Suprapubic skin (tissue), 4 donors: ENCODE measurements around the gene F2RL1. TPM values are rescaled to one million over a fixed set of nuclear protein-coding genes. Genes with fewer than 3 reads are reported as not detected.

Source experiments
- DNase-seq, 2 donors: peaks; one replicate each; pipeline ENCODE4 v3.0.0-alpha.2; 2019; ENCODE audit warnings: low spot score in 2 of 2
- H3K27ac ChIP-seq: fragments of 200-600 bp; sonication (generic); one replicate; pipeline ENCODE4 v1.5.1; 2019
- H3K27me3 ChIP-seq: fragments of 200-600 bp; sonication (generic); one replicate; pipeline ENCODE4 v1.5.1; 2019
- H3K36me3 ChIP-seq: fragments of 200-600 bp; sonication (generic); one replicate; pipeline ENCODE4 v1.5.1; 2019
- H3K4me1 ChIP-seq: fragments of 200-600 bp; sonication (generic); one replicate; pipeline ENCODE4 v1.5.1; 2019
- H3K4me3 ChIP-seq: fragments of 200-600 bp; sonication (generic); one replicate; pipeline ENCODE4 v1.5.1; 2019; ENCODE audit warnings: mild to moderate bottlenecking
- H3K9me3 ChIP-seq: fragments of 200-600 bp; sonication (generic); one replicate; pipeline ENCODE4 v1.5.1; 2019
- CTCF ChIP-seq, 2 donors: fragments of 200-600 bp in 1 of 2; fragments of 450-650 bp in 1 of 2; sonication (generic) in 1 of 2; IDR thresholded peaks; one replicate each; pipeline ENCODE4 v1.5.1; 2016 to 2019; ENCODE audit warnings: antibody characterized with exemption in 2 of 2, mild to moderate bottlenecking in 1 of 2, moderate library complexity in 1 of 2
- EP300 ChIP-seq: sonication (generic); formaldehyde crosslinking; IDR thresholded peaks from one replicate; pipeline ENCODE4 v1.6.1; 2017; ENCODE audit warnings: antibody characterized with exemption
- POLR2A ChIP-seq, 2 donors: fragments of 450-650 bp; IDR thresholded peaks; one replicate each; pipeline ENCODE4 v1.6.1; 2017; ENCODE audit warnings: antibody characterized with exemption in 2 of 2, mild to moderate bottlenecking in 2 of 2, moderate library complexity in 2 of 2
- POLR2AphosphoS5 ChIP-seq, 3 donors: sonication (generic); formaldehyde crosslinking; IDR thresholded peaks; one replicate each; pipeline ENCODE4 v1.6.1; 2017; ENCODE audit warnings: antibody characterized with exemption in 3 of 3
- WGBS: methylation state at CpG from one replicate; pipeline ENCODE4 v1.1.5; 2018; 5-methylcytosine and 5-hydroxymethylcytosine counted together
- total RNA-seq, 4 donors: library from RNA; depleted of rRNA; stranded (reverse); fragments of >200 nt; gene quantifications; one replicate each; pipeline ENCODE4 v1.1.0, GENCODE V29; 2016

Gene F2RL1
- total RNA-seq, 4 donors from 2014 or later, result 20.8 to 107 (median 77.7) TPM

GRCh38 chr5:76790632-76791290 is 28.1 kb upstream of the F2RL1 start:
- Histone ChIP-seq H3K36me3 (no peaks in the 10 kb centered on the region), H3K4me1 (peaks cover 24% of the 10 kb centered on the region), H3K27me3 (no peaks in the 10 kb centered on the region), H3K9me3 (no peaks in the 10 kb centered on the region), H3K4me3 (no peak overlapping the region), H3K27ac (peak overlapping the region; percentile 39)
- WGBS, result 30% methylated on average over 3 of the region's 3 CpGs
- DNase-seq, result no peak
- TF ChIP-seq POLR2AphosphoS5 (IDR thresholded peaks at IDR 0.05) (peak in 1 of 3 donors; percentile 11), POLR2A (IDR thresholded peaks at IDR 0.05) (no peak)

- Histone ChIP-seq H3K4me1 (peaks cover 24% of the 10 kb centered on the region), H3K27me3 (no peaks in the 10 kb centered on the region), H3K4me3 (no peak overlapping the region), H3K36me3 (no peaks in the 10 kb centered on the region), H3K27ac (peak overlapping the region; percentile 39), H3K9me3 (no peaks in the 10 kb centered on the region)
- DNase-seq, result no peak
- 64% methylated on average over 1 of the region's 1 CpG for WGBS
- TF ChIP-seq CTCF (IDR thresholded peaks at IDR 0.05) (no peak), POLR2AphosphoS5 (IDR thresholded peaks at IDR 0.05) (no peak), EP300 (no peak), POLR2A (IDR thresholded peaks at IDR 0.05) (no peak)
Measured at GRCh38 chr5:76791461-76791860, 27.4 kb upstream of the F2RL1 start.

GRCh38 chr5:76794871-76795270 is 24.0 kb upstream of the F2RL1 start:
- Histone ChIP-seq H3K27ac (no peak overlapping the region), H3K36me3 (no peaks in the 10 kb centered on the region), H3K27me3 (no peaks in the 10 kb centered on the region), H3K4me1 (peaks cover 14% of the 10 kb centered on the region), H3K9me3 (no peaks in the 10 kb centered on the region), H3K4me3 (no peak overlapping the region)
- TF ChIP-seq CTCF (IDR thresholded peaks at IDR 0.05) (no peak), EP300 (no peak), POLR2AphosphoS5 (IDR thresholded peaks at IDR 0.05) (no peak), POLR2A (IDR thresholded peaks at IDR 0.05) (no peak)
- WGBS, result 79% methylated on average over 4 of the region's 4 CpGs
- no peak for DNase-seq

GRCh38 chr5:76799588-76799987 is 19.2 kb upstream of the F2RL1 start:
- 89% methylated on average over 1 of the region's 1 CpG for WGBS
- no peak overlapping the region for H3K27ac ChIP-seq

GRCh38 chr5:76800579-76800978 is 18.3 kb upstream of the F2RL1 start:
- WGBS, result 54% methylated on average over 3 of the region's 3 CpGs
- Histone ChIP-seq H3K4me3 (no peak overlapping the region), H3K36me3 (no peaks in the 10 kb centered on the region), H3K27me3 (no peaks in the 10 kb centered on the region), H3K4me1 (no peaks in the 10 kb centered on the region), H3K27ac (no peak overlapping the region), H3K9me3 (no peaks in the 10 kb centered on the region)
- TF ChIP-seq POLR2AphosphoS5 (IDR thresholded peaks at IDR 0.05) (no peak), CTCF (IDR thresholded peaks at IDR 0.05) (no peak), EP300 (no peak), POLR2A (IDR thresholded peaks at IDR 0.05) (no peak)
- no peak for DNase-seq

More at GRCh38 chr5:76799588-76799987, 19.2 kb upstream of the F2RL1 start:
- H3K36me3 ChIP-seq, result no peaks in the 10 kb centered on the region
- TF ChIP-seq CTCF (IDR thresholded peaks at IDR 0.05), result no peak
- no peak for TF ChIP-seq POLR2AphosphoS5 (IDR thresholded peaks at IDR 0.05)
- no peak for TF ChIP-seq POLR2A (IDR thresholded peaks at IDR 0.05)
- no peak for TF ChIP-seq EP300
- no peak overlapping the region for H3K4me3 ChIP-seq
- H3K4me1 ChIP-seq, result no peaks in the 10 kb centered on the region
- no peaks in the 10 kb centered on the region for H3K9me3 ChIP-seq
- no peaks in the 10 kb centered on the region for H3K27me3 ChIP-seq
- no peak for DNase-seq
